GM18502 (cell line): ENCODE results near the gene FCF1.

Experiments
- ATAC-seq: cut with Tn5 transposase; IDR thresholded peaks from one replicate; pipeline ENCODE4 v1.9.1; 2021; ENCODE audit warnings: mild to moderate bottlenecking; ENCODE audit not compliant: unreplicated experiment, poor library complexity

Gene FCF1, protein sequence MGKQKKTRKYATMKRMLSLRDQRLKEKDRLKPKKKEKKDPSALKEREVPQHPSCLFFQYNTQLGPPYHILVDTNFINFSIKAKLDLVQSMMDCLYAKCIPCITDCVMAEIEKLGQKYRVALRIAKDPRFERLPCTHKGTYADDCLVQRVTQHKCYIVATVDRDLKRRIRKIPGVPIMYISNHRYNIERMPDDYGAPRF

DNA sequence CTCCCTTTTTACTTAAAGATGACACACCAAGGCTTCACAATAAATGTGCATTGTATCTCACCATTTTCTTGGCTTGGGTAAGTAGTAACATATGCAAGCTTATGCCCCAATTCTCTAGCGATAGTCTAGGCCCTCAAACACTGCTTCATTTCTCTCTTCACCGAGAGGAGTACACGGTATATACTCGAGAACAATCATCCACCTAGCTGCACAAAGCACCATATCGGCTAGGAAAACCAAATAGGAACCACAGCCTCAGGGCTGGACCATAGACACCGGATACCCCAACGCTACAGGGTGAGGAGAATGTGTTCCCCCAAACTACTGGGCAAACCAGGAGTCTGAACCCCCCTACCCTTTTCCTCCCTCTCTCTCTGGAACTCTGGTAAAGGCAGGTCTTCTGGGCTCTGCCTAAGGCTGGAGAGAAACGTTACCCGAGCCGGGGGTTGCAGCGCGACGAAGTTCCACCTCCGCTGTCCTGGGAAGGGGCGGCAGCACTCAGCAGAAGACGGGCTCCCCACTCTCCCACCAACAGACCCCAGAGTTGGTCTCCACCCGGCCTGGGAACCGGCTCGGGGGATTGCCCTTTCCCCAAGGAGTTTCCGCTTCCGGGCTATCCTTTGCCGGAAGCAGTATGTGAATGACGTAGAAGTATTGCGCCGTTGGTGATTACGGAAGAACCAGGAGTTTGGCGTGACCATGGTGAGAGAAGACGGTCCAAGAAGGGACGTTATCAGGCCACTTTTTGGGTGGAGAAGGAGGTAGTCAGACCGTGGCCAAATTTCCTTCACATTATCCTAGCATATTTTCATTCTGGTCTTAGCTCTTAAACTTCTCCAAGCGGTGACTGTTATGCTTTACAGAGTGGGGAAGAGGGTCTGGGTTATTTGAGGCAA is at the start of gene FCF1, which contains the start of gene AREL1:
Gene FCF1, plus strand, starts transcription at position 646 of the 896 bp plus-strand sequence. Its CDS starts 54 bp downstream, at position 700.
Gene AREL1, minus strand, starts transcription at position 582 of the 896 bp plus-strand sequence. CDS start 27,465 bp downstream, outside the sequence.
- peak; percentile 94 for ATAC-seq

DNA sequence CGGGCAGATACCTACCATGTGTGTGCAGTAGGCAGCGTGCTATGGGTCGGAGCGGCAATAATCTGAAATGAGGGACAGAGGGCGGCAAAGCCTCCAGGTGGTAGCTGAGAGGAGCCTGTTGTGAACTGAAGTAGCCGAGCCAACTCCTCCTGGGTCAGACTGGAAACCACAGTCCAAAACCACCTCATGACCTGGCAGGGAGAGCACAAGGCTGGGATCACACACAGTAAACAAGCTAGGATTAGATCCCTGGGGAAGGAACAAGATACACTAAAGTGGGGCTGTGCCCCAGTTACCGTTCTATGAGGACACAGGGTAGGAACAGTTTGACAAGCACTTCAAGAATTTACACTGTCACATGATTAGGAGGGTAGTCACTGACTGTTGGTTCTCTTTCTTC is 49.1 kb upstream of the FCF1 start:
- no peak for ATAC-seq

DNA sequence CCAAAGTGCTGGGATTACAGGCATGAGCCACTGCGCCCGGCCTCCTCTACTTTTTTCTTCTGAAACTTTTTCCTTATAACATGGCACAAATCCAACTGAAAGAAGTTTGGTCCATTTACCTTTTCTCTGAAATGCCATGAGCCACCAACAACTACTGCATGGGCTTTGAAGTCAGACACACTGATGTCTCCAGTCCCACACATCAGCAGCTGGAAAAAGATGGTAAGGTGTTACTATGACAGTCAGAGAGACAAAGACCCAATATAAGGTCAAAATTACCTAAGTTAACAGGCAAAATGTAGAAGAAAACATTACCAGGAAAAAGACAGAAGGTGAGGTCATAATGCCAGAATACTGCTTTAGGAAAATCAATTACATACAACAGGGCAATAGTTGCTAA is 48.2 kb upstream of the FCF1 start:
- ATAC-seq = no peak

DNA sequence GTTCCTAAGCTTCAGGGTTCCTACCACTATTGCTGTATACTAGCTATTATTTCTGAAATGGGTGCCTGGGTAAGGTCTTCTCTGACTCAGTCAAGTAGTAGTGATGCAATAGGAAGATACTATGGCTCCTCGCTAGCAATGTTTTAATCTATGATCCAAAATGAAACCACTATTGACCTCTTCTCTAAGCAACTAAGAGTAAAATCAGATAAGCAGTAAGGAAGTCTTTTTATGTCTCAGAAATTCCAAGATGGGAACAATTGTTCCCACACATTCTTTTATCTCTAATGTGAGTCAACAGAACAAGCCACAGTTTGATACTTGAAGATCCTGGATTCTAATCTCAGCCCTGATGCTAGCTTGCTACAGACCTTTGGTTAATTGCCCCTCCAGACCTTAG is 45.2 kb upstream of the FCF1 start:
- no peak for ATAC-seq

DNA sequence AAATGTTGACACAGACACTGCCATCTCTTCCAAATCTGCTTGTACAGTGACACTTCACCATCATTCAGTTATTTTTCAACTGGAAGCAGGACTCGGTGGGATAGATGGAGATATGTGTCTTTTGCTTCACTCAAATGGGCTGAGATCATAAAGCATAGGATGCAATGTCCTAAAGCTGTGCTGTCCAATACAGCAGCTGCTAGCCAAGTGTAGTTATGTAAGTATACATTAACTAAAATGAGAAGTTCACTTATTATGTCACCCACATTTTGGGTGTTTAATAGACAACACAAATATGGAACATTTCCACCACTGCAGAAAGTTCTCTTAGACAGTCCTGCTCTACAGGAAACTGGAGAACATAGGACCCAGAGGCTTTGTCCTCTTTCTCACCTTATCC is 43.7 kb upstream of the FCF1 start:
- ATAC-seq = no peak

DNA sequence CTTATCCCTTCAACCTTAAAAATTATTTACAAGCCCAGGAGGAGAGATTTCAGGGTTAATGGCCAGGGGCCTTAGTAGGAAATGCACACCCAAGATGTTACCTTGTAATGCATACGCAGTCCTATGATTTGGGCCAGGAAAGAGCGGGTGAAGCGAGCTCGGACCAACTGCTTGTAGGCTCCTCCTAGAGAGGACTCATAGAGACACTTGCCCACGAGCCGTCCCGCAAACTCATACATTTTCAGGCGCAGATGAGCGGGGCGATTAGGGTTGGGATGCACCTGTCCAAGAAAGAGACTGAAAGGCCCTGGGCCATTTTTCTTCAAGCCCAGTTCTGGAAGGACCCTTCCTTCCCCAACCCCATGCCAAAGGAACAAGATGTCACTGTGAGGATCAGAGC is 43.1 kb upstream of the FCF1 start:
- no peak for ATAC-seq

DNA sequence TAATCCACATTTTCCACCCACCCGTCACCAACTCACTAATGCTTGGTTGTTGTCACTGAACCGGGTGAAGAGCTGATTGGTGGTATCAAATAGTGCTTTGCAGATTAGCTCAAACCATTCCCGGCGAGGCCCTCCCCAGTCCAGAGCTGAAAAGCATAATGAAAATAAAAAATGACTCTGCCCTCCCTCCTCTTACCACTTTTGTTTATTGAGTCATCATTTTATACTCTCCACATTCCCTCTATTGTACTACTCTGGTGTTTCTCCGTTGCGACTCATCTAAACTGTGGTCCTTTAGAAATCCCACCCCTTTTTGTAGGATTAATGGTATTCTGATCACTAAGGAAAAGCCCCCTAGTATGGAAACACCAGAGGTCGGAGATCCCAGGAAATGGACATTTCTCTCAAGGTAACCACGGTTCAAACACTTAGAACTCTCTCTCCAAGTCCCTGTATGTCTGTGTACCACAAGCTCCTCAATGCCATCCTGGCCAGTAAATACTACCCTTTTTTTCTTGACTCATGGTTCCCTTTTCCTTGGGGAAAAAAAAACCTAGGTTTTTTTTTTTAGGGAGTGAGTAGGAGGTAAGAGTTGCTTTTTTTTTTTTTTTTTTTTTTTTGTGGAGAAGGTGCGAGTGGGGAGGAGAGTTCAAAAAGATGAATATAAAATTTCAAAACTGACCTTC is 42.1 kb upstream of the FCF1 start:
- ATAC-seq = no peak

DNA sequence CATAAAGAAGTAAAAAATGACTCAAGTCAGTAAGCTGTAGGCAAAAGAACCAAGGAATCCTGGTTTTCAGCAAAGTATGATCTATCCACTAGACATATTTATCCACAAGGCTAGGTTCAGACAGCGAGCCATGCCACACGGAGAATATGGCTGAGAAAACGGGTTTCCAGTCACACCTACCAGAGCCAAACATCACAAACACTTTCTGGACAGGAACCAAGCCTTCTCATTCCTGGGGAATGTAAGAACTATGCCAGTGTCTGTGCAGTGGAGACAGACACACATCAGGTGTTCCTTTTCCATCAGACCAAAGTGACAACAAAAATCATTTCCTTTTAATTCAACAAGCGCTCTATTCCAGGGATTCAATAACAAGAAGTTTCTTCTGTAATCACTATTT is 41.2 kb upstream of the FCF1 start:
- no peak for ATAC-seq

DNA sequence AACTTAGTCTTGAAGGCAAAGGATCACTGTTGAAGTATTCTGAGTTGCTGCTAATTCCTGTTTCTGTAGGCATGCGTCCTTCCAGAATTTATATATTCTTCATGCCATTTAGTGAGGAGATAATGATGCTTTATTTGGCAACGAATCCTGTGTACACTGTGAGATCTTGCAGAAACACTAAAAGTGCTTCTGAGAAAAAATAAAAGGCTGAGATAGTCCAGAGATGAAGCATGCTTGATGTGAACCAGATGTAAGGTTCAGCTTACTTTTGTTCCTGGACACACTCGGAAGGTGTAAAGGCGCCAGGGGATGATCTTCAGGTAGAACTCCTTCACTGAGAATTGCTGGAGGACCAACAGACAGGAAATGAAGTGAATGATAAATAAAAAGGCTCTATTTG is 39.2 kb upstream of the FCF1 start:
- ATAC-seq = no peak

DNA sequence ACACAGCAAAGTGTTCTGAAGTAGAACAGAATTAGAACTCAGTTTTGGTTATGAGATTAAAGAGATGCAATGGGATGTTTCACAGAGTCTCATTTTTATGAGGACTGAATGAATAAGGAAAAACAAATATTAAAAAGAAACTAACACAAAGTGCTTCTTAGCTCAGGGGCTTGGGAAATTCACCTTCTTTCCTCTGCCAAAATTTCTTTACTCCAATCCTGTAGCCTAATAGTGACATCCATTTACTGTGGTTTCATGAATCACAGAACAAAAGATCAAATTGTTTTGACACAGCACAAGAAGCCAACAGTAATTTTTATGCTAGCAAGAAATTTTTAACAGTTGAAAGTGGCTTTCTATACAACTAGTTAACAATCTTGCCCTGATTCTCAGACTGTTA is 37.7 kb upstream of the FCF1 start:
- ATAC-seq = no peak

DNA sequence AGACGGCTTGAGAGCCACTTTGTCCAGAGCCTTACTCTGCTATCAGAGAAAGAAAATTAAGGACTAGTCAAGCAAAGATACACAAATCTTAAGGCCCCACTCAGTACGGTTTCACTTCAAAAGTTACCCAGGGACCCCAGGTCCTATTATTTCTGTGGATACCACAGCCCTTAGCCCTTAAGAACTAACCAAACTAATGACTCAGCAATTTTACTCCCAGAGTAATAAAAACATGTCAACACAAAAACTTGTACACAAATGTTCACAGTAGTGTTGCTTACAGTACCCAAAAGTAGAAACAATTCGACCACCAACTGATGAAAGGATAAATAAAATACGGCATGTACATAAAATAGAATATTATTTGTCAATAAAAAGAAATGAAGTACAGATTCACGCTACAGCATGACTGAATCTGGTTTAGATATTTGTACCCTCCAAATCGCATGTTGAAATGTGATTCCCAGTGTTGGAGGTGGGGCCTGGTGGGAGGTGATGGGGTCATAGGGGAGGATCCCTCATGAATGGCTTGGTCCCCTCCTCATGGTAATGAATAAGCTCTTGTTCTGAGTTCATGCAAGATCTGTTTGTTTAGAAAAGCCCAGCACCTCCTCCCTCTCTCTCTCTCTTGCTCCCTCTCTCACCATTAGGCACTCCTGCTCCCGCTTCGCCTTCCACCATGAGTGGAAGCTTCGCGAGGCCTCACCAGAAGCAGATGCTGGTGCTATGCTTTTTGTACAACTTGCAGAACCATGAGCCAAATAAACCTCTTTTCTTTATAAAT is 30.6 kb upstream of the FCF1 start:
- ATAC-seq = no peak

DNA sequence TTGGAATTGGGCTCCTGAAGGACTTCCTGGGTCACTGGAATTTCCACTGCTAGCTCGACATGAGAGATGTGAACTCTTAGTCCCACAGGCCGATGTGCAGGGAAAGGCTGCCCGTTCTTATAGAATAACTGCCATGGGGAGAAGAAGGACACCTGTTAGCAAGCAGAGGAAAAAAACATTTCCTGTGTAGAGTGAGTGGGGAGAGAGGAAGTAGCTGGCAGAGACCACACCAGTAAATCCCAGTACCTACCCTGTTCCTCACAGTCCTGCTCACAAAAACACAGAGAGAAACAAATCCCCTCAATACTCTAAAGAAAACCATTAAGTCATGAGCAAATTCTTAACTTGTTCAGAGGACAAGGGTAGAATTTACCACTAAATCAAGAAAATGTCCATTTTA is 29.5 kb upstream of the FCF1 start:
- no peak for ATAC-seq

DNA sequence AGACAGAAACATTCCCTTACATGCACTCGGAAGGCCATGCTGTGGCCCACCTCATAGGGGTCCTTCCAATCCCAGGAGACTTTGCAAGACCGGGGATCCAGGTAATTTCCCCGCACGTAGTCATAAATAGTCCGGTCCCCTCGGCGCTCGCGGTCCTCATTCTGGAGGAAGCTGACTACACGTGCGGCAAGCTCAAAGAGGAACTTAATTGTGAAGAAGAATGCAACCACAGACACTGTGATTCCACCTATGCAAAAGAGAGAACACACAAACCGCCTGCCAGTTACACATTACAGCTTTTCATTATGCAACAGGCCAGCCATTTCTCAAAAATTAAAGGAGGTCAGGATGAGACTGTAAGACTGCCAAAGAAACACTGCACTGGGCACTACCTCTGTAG is 28.5 kb upstream of the FCF1 start:
- no peak for ATAC-seq

DNA sequence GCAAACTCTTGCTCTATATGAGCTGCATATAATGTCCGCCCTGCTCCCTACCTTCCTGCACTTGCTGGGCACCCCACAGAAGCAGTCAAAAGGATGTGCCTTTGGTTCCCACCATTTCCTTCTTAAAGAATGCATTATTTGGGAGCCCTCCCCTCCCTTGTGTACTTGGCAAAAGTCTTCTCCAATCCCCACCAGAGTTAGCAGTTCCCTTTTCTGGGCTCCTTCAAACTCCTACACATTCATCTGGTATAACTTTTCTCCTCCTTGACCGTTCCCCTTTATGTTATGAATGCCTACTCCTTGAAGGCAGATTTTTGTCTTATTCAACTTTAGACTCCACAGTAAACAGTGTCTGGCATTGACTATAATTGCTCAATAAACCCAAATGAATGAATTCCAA is 27.9 kb upstream of the FCF1 start:
- ATAC-seq = no peak

DNA sequence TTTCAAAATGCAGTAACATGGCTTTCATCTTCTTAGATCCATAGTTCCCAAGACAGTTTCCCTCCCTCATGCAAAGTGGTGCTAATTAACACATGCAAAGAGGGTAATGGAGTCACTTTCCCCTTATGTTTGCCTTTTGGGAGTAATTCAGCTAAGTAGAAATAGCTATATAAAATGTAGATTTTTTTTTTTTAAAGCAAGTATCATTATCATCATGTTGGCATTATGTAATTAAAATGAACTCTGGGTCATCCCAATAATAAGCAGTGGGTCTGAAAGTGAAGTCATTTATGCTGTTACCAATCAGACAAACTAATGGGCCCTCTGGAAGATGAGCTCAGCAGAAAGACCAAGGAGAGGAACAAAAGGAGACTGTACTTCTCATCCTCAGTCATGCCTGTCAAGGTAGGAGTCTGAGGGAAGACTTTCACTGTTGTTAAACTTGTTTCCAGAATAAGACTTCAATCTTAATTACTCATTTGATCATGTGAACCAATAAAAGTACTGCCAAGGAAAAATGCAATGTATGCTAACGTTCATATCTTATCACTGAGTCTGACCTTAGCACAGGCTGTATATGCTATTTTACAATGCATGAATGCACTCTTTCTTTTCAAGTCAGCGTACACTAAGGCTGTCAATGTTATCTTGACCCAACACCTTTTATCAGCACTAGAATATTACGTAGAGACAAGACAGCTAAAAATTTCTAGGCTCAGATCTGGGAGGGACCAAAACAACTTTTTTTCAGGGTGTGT is 26.8 kb upstream of the FCF1 start:
- no peak for ATAC-seq

DNA sequence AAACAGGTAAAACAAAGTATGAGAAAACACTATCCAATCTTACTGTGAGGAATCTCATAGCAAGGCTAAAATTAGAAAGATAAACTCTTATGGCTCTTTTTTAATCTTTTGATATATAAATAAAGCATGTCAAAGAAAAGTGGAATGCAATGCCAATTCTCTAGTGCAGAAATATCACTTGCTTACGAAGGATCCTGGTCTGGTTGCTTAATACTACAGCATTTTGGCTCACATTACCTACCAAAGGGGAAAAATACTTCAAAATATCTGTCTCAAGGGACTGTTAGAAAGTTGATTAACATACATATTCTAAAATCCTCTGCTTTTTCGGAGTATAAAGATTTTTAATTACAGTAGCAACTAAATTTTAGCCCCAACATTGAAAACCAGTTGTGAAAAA is 21.5 kb upstream of the FCF1 start:
- no peak for ATAC-seq

DNA sequence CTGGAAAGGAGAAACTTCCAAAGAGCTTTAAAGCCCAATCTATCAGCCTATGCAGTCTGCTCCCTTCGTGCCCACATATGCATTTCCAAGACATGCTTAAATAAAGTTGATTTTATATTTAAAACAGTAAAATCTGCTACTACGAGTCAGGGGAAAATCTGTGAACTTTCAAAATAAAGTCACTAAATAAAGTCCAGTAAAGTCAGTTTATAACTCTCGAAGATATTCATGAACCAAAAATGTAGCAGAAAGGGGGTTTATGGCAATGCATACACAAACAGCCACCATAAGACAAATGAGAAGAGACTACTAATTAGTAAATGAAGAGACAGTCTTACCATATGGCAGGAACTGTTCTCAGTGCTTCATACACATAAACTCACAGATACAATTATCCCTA is 19.8 kb upstream of the FCF1 start:
- ATAC-seq = no peak

DNA sequence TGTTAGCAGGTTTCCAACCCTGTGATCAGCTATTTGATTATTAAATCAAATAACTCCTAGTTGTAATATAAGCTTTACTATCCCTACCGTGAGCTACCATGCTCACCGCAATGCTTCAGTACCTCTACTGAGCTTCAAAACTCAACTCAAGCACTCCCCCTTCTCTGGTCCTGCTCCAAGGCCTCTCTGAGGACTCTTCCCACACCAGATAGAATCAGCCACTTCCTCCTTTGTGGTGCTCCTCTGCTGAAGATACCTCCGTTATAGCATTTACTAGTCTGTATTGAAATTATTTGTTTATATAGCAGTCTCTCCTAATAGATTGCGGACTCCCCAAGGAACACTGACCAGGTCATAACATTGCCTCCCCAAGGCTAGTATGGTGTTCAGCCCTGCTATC is 17.5 kb upstream of the FCF1 start:
- ATAC-seq = no peak

DNA sequence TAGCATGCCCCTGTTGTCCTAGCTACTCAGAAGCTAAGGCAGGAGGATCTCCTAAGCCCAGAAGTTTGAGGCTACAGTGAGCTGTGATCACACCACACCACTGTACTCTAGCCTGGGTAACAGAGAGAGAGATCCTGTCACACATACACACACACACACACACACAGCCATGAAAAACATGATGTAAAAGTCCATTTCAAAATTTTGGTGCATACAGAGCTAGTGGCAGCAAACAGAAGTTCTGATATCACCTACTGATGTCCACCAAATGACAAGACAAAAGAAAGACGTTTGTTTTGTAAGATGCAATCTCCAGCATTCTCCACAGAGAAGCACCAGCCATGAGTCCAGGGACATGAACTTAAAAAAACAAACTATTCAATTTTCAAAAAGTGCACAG is 15.9 kb upstream of the FCF1 start:
- ATAC-seq = no peak

DNA sequence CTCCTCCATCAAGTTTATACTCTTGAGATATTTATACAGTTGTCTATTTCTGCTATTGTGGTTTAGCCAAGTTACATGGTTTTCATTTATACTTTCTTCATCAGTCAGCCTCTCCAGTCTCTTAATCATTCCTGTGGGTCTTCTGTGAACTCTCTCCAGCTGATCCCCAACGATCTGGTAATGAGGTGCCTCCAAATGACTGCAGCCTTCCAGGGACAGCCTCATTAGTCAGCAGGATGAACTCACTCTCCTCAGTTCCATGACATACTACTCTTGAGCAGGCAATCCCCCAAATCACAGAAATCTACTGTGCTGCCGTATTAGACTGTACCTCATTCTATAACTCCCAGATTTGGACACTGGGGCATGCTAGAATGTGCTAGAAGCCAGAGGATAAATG is 15.4 kb upstream of the FCF1 start:
- ATAC-seq = no peak
